HCT116 (cell line): Measurements from ENCODE around the gene PRRG2. TPM values are rescaled to one million over a fixed set of nuclear protein-coding genes. Genes with fewer than 3 reads are reported as not detected.

Source experiments
- ATAC-seq: fragments of 200-7000 bp; cut with Tn5 transposase; 2 replicates; pipeline ENCODE4 v1.9.1; 2020; ENCODE audit warnings: mild to moderate bottlenecking, moderate library complexity
- BruUV-seq: library from RNA; stranded (reverse); fragments of 400-500 nt; replicated peaks from 2 replicates; lab custom pipeline; 2021; lab: Mats Ljungman, UMichigan
- CTCF ChIA-PET: fragments of 300-600 bp; sonication (Branson Sonifier 250); formaldehyde crosslinking; loops from one replicate; lab custom pipeline; 2021; ENCODE audit warnings: antibody characterized with exemption; lab: Charles Lee
- POLR2A ChIA-PET: fragments of 300-600, 350-600 bp; sonication (Branson Sonifier 250); formaldehyde crosslinking; loops from one replicate; lab custom pipeline; 2021; ENCODE audit warnings: antibody characterized with exemption; lab: Charles Lee
- RAD21 ChIA-PET, 2 experiments: fragments of 300-600 bp; sonication (Branson Sonifier 250); formaldehyde crosslinking; loops; one replicate each; lab custom pipeline; 2023; ENCODE audit warnings: low total read pairs in 2 of 2; ENCODE audit not compliant: uncharacterized antibody in 2 of 2, unreplicated experiment in 2 of 2, low non-redundant PET in 1 of 2; lab: Charles Lee
- DNase-seq: peaks from one replicate; pipeline ENCODE4 v3.0.0-alpha.2; 2010; ENCODE audit warnings: low read depth, low spot score
- H2AFZ ChIP-seq: fragments of 200-600 bp; shearing (Covaris generic), sonication (generic); 2 replicates; pipeline ENCODE4 v1.6.1; 2017; ENCODE audit warnings: low read depth, mixed run types, mixed read lengths, antibody characterized with exemption, low read length; ENCODE audit not compliant: poor library complexity, severe bottlenecking
- H3K27ac ChIP-seq: 2 replicates; pipeline ENCODE4 v1.5.1; 2012; ENCODE audit warnings: low read depth, low read length
- H3K27me3 ChIP-seq: fragments of 200-600 bp; sonication (generic); 2 replicates; pipeline ENCODE4 v1.6.1; 2016; ENCODE audit warnings: mixed run types, low read length, mixed read lengths; ENCODE audit not compliant: insufficient read depth
- H3K36me3 ChIP-seq, 2 experiments: fragments of 200-500 bp in 1 of 2; fragments of 200-600 bp in 1 of 2; sonication (Bioruptor generic) in 1 of 2; sonication (generic) in 1 of 2; 2 replicates each; pipeline versions ENCODE4 v1.5.1 to v1.6.1; 2014 to 2016; ENCODE audit warnings: low read length in 2 of 2, inconsistent platforms in 1 of 2, mixed read lengths in 1 of 2, mixed run types in 1 of 2; ENCODE audit not compliant: insufficient read depth in 2 of 2, control insufficient read depth in 1 of 2
- H3K4me1 ChIP-seq, 2 experiments: fragments of 200-600 bp in 1 of 2; sonication (generic) in 1 of 2; 2 replicates each; pipeline versions ENCODE4 v1.5.1 to v1.6.1; 2012 to 2017; ENCODE audit warnings: low read length in 2 of 2, inconsistent platforms in 1 of 2, mild to moderate bottlenecking in 1 of 2, mixed read lengths in 1 of 2, mixed run types in 1 of 2, moderate library complexity in 1 of 2; ENCODE audit not compliant: insufficient read depth in 2 of 2, control insufficient read depth in 1 of 2
- H3K4me2 ChIP-seq: fragments of 200-600 bp; sonication (generic); 2 replicates; pipeline ENCODE4 v1.6.1; 2017; ENCODE audit warnings: mixed run types, low read length, mixed read lengths
- H3K4me3 ChIP-seq, 2 experiments: fragments of 200-600 bp in 1 of 2; sonication (generic) in 1 of 2; replicated peaks in 1 of 2; 2 replicates each; pipeline ENCODE4 v1.5.1; 2011 to 2016; ENCODE audit warnings: low read length in 2 of 2, control low read depth in 1 of 2, low read depth in 1 of 2, mild to moderate bottlenecking in 1 of 2, mixed read lengths in 1 of 2, mixed run types in 1 of 2
- H3K79me2 ChIP-seq: fragments of 200-600 bp; sonication (generic); 2 replicates; pipeline ENCODE4 v1.6.1; 2017; ENCODE audit warnings: mild to moderate bottlenecking, mixed run types, low read length, moderate library complexity, mixed read lengths; ENCODE audit not compliant: insufficient read depth
- H3K9ac ChIP-seq: fragments of 200-600 bp; sonication (generic); 2 replicates; pipeline ENCODE4 v1.6.1; 2016; ENCODE audit warnings: low read length, mixed read lengths
- H3K9me2 ChIP-seq: fragments of 200-600 bp; sonication (generic), shearing (Covaris generic); 2 replicates; pipeline ENCODE4 v1.6.1; 2017; ENCODE audit warnings: mixed run types, mild to moderate bottlenecking, moderate library complexity; ENCODE audit not compliant: insufficient read depth
- H3K9me3 ChIP-seq, 2 experiments: fragments of 200-500 bp in 1 of 2; fragments of 200-600 bp in 1 of 2; sonication (Bioruptor generic) in 1 of 2; sonication (generic) in 1 of 2; 2 replicates each; pipeline ENCODE4 v1.6.1; 2014 to 2017; ENCODE audit warnings: low read length in 2 of 2, mixed read lengths in 2 of 2, inconsistent platforms in 1 of 2, low read depth in 1 of 2, mild to moderate bottlenecking in 1 of 2, mixed run types in 1 of 2, moderate library complexity in 1 of 2; ENCODE audit not compliant: control insufficient read depth in 1 of 2, insufficient read depth in 1 of 2
- H4K20me1 ChIP-seq: fragments of 200-600 bp; sonication (generic), shearing (Covaris generic); 2 replicates; pipeline ENCODE4 v1.6.1; 2017; ENCODE audit warnings: mixed run types, mild to moderate bottlenecking, moderate library complexity; ENCODE audit not compliant: insufficient read depth
- CBX3 ChIP-seq: IDR thresholded peaks from 2 replicates; pipeline ENCODE4 v1.6.1; 2012; ENCODE audit warnings: low read depth
- EGR1 ChIP-seq: IDR thresholded peaks from 2 replicates; pipeline ENCODE4 v1.6.1; 2012; ENCODE audit warnings: low read depth
- EZH2phosphoT487 ChIP-seq: fragments of 200-600 bp; IDR thresholded peaks from 2 replicates; pipeline ENCODE4 v1.6.1; 2018; ENCODE audit warnings: antibody characterized with exemption, borderline replicate concordance
- FOSL1 ChIP-seq: IDR thresholded peaks from 2 replicates; pipeline ENCODE4 v1.6.1; 2012; ENCODE audit warnings: low read depth
- JUND ChIP-seq: IDR thresholded peaks from 2 replicates; pipeline ENCODE4 v1.6.1; 2012
- POLR2A ChIP-seq: IDR thresholded peaks from 2 replicates; pipeline ENCODE4 v1.7.0; 2011; ENCODE audit warnings: borderline replicate concordance; ENCODE audit not compliant: insufficient read depth, insufficient read length; ENCODE audit errors: extremely low read depth
- POLR2AphosphoS5 ChIP-seq: IDR thresholded peaks from 2 replicates; pipeline ENCODE4 v1.6.1; 2011; ENCODE audit warnings: mild to moderate bottlenecking, low read depth, low read length, moderate library complexity
- RAD21 ChIP-seq: IDR thresholded peaks from 2 replicates; pipeline ENCODE4 v1.6.1; 2012; ENCODE audit warnings: low read depth, mild to moderate bottlenecking
- SIN3A ChIP-seq: IDR thresholded peaks from 2 replicates; pipeline ENCODE4 v1.6.1; 2012; ENCODE audit warnings: low read depth
- SP1 ChIP-seq: IDR thresholded peaks from 2 replicates; pipeline ENCODE4 v1.6.1; 2012; ENCODE audit warnings: low read depth
- SRF ChIP-seq: IDR thresholded peaks from 2 replicates; pipeline ENCODE4 v1.6.1; 2012; ENCODE audit warnings: low read depth
- YY1 ChIP-seq: IDR thresholded peaks from 2 replicates; pipeline ENCODE4 v1.6.1; 2011; ENCODE audit warnings: low read length, low read depth, moderate library complexity, mild to moderate bottlenecking; ENCODE audit not compliant: insufficient replicate concordance; ENCODE audit errors: extremely low read depth
- ZFX ChIP-seq: fragments of 450-650 bp; IDR thresholded peaks from 2 replicates; pipeline ENCODE4 v1.6.1; 2017
- ZNF274 ChIP-seq: fragments of 200-500 bp; sonication (Bioruptor generic); IDR thresholded peaks from 2 replicates; pipeline ENCODE4 v1.6.1; 2014; ENCODE audit warnings: mild to moderate bottlenecking, low read depth, low read length, inconsistent platforms
- intact Hi-C: fragments of 100-400 bp; cut with micrococcal nuclease; formaldehyde crosslinking; loops from 2 replicates; pipeline ENCODE4 v1.10.0; 2022
- total RNA-seq: library from RNA; stranded (reverse); gene quantifications from one replicate; pipeline ENCODE4 v1.2.1, GENCODE V29; 2021; ENCODE audit not compliant: unreplicated experiment
- TF ChIP-seq, protein P1 (sequence below): IDR thresholded peaks from 2 replicates; pipeline ENCODE4 v1.6.1; 2012; ENCODE audit warnings: low read depth
- TF ChIP-seq, protein P2 (sequence below), 3 experiments: fragments of 200-600 bp in 1 of 3; sonication (generic) in 1 of 3; IDR thresholded peaks in 2 of 3; conservative IDR thresholded peaks in 1 of 3; 2 replicates each; pipeline ENCODE4 v1.5.1; 2012 to 2017; ENCODE audit warnings: low read depth in 2 of 3, low read length in 2 of 3, antibody characterized with exemption in 1 of 3, borderline replicate concordance in 1 of 3, control low read depth in 1 of 3, mild to moderate bottlenecking in 1 of 3, mixed read lengths in 1 of 3, mixed run types in 1 of 3, moderate library complexity in 1 of 3; ENCODE audit not compliant: insufficient read depth in 1 of 3
- TF ChIP-seq, protein P3 (sequence below): IDR thresholded peaks from 2 replicates; pipeline ENCODE4 v1.6.1; 2012

Gene PRRG2
- total RNA-seq, 1 experiment from 2014 or later = 6.2 TPM

DNA sequence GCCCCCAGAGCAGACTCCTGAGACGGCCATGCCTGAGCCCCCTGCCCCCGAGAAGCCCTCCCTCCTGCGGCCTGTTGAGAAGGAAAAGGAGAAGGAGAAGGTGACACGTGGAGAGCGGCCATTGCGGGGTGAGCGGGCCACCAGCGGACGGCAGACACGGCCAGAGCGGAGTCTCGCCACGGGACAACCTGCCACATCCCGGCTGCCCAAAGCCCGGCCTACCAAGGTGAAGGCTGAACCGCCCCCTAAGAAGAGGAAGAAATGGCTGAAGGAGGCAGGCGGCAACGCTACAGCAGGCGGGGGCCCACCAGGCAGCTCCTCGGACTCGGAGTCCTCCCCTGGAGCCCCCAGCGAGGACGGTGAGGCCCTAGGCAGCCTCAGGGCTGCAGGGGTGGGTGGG, 34.7 kb downstream of the PRRG2 start:
- ChIA-PET CTCF (no interaction called here), POLR2A (interaction anchor here (1.5 kb wide), 1 partner anchor 24 kb away, joined by 3 read pairs; the partner anchor contains the start of gene RRAS), RAD21 (no interaction called here)
- no peak overlapping the region for H3K4me2 ChIP-seq
- H2AFZ ChIP-seq = no peak overlapping the region
- intact Hi-C loops = loop anchor here (2.0 kb wide), 1 partner anchor 23 kb away; no protein-coding TSS in a partner anchor
- H3K79me2 ChIP-seq = peaks cover 47% of the 10 kb centered on the region
- no TSS peak for BruUV-seq
- H3K9me2 ChIP-seq = no peaks in the 10 kb centered on the region
- peaks cover 28 to 36% of the 10 kb centered on the region in 2 experiments for H3K4me1 ChIP-seq
- H3K36me3 ChIP-seq = peaks cover 21% of the 10 kb centered on the region in 2 experiments; a peak in 3 of 4 replicates
- H3K27me3 ChIP-seq = no peaks in the 10 kb centered on the region
- DNase-seq (no peak), ATAC-seq (no peak)
- no peak overlapping the region for H3K9ac ChIP-seq
- TF ChIP-seq, protein P1, sequence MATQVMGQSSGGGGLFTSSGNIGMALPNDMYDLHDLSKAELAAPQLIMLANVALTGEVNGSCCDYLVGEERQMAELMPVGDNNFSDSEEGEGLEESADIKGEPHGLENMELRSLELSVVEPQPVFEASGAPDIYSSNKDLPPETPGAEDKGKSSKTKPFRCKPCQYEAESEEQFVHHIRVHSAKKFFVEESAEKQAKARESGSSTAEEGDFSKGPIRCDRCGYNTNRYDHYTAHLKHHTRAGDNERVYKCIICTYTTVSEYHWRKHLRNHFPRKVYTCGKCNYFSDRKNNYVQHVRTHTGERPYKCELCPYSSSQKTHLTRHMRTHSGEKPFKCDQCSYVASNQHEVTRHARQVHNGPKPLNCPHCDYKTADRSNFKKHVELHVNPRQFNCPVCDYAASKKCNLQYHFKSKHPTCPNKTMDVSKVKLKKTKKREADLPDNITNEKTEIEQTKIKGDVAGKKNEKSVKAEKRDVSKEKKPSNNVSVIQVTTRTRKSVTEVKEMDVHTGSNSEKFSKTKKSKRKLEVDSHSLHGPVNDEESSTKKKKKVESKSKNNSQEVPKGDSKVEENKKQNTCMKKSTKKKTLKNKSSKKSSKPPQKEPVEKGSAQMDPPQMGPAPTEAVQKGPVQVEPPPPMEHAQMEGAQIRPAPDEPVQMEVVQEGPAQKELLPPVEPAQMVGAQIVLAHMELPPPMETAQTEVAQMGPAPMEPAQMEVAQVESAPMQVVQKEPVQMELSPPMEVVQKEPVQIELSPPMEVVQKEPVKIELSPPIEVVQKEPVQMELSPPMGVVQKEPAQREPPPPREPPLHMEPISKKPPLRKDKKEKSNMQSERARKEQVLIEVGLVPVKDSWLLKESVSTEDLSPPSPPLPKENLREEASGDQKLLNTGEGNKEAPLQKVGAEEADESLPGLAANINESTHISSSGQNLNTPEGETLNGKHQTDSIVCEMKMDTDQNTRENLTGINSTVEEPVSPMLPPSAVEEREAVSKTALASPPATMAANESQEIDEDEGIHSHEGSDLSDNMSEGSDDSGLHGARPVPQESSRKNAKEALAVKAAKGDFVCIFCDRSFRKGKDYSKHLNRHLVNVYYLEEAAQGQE = no peak
- no peak for TF ChIP-seq FOSL1
- TF ChIP-seq, protein P2, sequence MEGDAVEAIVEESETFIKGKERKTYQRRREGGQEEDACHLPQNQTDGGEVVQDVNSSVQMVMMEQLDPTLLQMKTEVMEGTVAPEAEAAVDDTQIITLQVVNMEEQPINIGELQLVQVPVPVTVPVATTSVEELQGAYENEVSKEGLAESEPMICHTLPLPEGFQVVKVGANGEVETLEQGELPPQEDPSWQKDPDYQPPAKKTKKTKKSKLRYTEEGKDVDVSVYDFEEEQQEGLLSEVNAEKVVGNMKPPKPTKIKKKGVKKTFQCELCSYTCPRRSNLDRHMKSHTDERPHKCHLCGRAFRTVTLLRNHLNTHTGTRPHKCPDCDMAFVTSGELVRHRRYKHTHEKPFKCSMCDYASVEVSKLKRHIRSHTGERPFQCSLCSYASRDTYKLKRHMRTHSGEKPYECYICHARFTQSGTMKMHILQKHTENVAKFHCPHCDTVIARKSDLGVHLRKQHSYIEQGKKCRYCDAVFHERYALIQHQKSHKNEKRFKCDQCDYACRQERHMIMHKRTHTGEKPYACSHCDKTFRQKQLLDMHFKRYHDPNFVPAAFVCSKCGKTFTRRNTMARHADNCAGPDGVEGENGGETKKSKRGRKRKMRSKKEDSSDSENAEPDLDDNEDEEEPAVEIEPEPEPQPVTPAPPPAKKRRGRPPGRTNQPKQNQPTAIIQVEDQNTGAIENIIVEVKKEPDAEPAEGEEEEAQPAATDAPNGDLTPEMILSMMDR (IDR thresholded peaks at IDR 0.05 in 2 of 3, conservative IDR thresholded peaks at IDR 0.05 in 1 of 3; ENCODE audit: borderline replicate concordance in 1 of 3, insufficient read depth in 1 of 3, low read depth in 2 of 3, low read length in 2 of 3) = no peak
- TF ChIP-seq YY1 = no peak
- TF ChIP-seq POLR2A = no peak
- TF ChIP-seq SRF = no peak
- TF ChIP-seq CBX3 = no peak
- no peak for TF ChIP-seq EGR1
- TF ChIP-seq JUND = no peak
- TF ChIP-seq SIN3A = no peak
- no peak for TF ChIP-seq EZH2phosphoT487
- no peak for TF ChIP-seq SP1
- no peak for TF ChIP-seq ZNF274
- TF ChIP-seq ZFX = no peak
- no peak for TF ChIP-seq RAD21
- TF ChIP-seq POLR2AphosphoS5 = no peak
- TF ChIP-seq, protein P3, sequence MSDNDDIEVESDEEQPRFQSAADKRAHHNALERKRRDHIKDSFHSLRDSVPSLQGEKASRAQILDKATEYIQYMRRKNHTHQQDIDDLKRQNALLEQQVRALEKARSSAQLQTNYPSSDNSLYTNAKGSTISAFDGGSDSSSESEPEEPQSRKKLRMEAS = no peak
- no peak overlapping the region for H3K27ac ChIP-seq
- peaks cover 7% of the 10 kb centered on the region; the same call in 1 of the 2 replicates for H4K20me1 ChIP-seq
- no peaks in the 10 kb centered on the region for H3K9me3 ChIP-seq
- H3K4me3 ChIP-seq = no peak overlapping the region
